Measurements from ENCODE around the gene EHD1.
A peak's percentile ranks its signal among the peaks of the same experiment; 100 is the strongest.

The EHD1 gene

GRCh38 chr11:64878494-64879243 is at the start of gene EHD1:
Gene EHD1 (minus strand): TSS chr11:64878621. CDS start chr11:64878464, 157 bp downstream.
- DNase-seq (ENCODE audit: low read depth in 3 of 3): peak; percentile 99 to 100 (median 99)

- DNase-seq (ENCODE audit: low read depth in 3 of 3): no peak
These were observed 48.3 kb upstream of the EHD1 start for GRCh38 chr11:64926689-64927088.

GRCh38 chr11:64925536-64926436 is 47.4 kb upstream of the EHD1 start:
- no peak for DNase-seq (ENCODE audit: low read depth in 3 of 3)

- no peak for DNase-seq (ENCODE audit: low read depth in 3 of 3)
These were observed 46.5 kb upstream of the EHD1 start for GRCh38 chr11:64924910-64925284.

GRCh38 chr11:64923944-64924909 is 45.8 kb upstream of the EHD1 start, which contains the start of gene PPP2R5B:
Gene PPP2R5B (plus strand): TSS chr11:64924689. CDS start chr11:64925735, 1,046 bp downstream.
- peak; percentile 73 to 89 (median 77) for DNase-seq (ENCODE audit: low read depth in 3 of 3)

GRCh38 chr11:64923151-64923661 is 44.8 kb upstream of the EHD1 start:
- no peak for DNase-seq (ENCODE audit: low read depth in 3 of 3)

- DNase-seq (ENCODE audit: low read depth in 3 of 3): no peak
These were observed 43.0 kb upstream of the EHD1 start for GRCh38 chr11:64921384-64921783.

- DNase-seq (ENCODE audit: low read depth in 3 of 3): no peak
These were observed 41.7 kb upstream of the EHD1 start for GRCh38 chr11:64920124-64920523.

GRCh38 chr11:64919627-64920026 is 41.2 kb upstream of the EHD1 start:
- no peak for DNase-seq (ENCODE audit: low read depth in 3 of 3)

- DNase-seq (ENCODE audit: low read depth in 3 of 3): no peak
These were observed 39.6 kb upstream of the EHD1 start for GRCh38 chr11:64918017-64918416.

GRCh38 chr11:64917663-64917995 is 39.2 kb upstream of the EHD1 start:
- no peak for DNase-seq (ENCODE audit: low read depth in 3 of 3)

- peak; percentile 98 to 99 (median 99) for DNase-seq (ENCODE audit: low read depth in 3 of 3)
These were observed 38.6 kb upstream of the EHD1 start, which contains the start of gene ATG2A for GRCh38 chr11:64916775-64917662. Gene ATG2A (minus strand): TSS chr11:64917209. CDS start chr11:64917135, 74 bp downstream.

GRCh38 chr11:64916040-64916774 is 37.8 kb upstream of the EHD1 start:
- DNase-seq (ENCODE audit: low read depth in 3 of 3): peak in 1 of 3 donors; percentile 13

- DNase-seq (ENCODE audit: low read depth in 3 of 3): no peak
These were observed 37.0 kb upstream of the EHD1 start for GRCh38 chr11:64915376-64915887.

GRCh38 chr11:64914123-64914522 is 35.7 kb upstream of the EHD1 start:
- DNase-seq (ENCODE audit: low read depth in 3 of 3): no peak

- no peak for DNase-seq (ENCODE audit: low read depth in 3 of 3)
These were observed 34.8 kb upstream of the EHD1 start for GRCh38 chr11:64913171-64913727.

GRCh38 chr11:64911689-64912088 is 33.3 kb upstream of the EHD1 start:
- DNase-seq (ENCODE audit: low read depth in 3 of 3): no peak

GRCh38 chr11:64911142-64911541 is 32.7 kb upstream of the EHD1 start:
- no peak for DNase-seq (ENCODE audit: low read depth in 3 of 3)
